Measurements from ENCODE around the gene NXPE3.
A peak's percentile ranks its signal among the peaks of the same experiment; 100 is the strongest.

Gene NXPE3

GRCh38 chr3:101810022-101810418 is 31.0 kb downstream of the NXPE3 start:
- no peaks in the 10 kb centered on the region for H3K27me3 Mint-ChIP-seq (ENCODE audit: low read depth)
- peaks cover 3% of the 10 kb centered on the region for H3K9me3 Mint-ChIP-seq
- H3K4me1 Mint-ChIP-seq (ENCODE audit: low read depth): peaks cover 53% of the 10 kb centered on the region
- peak overlapping the region; percentile 8 for H3K4me3 Mint-ChIP-seq
- H3K36me3 Mint-ChIP-seq (ENCODE audit: low read depth): peaks cover 21% of the 10 kb centered on the region
- DNase-seq (ENCODE audit: low spot score): no peak
- H3K27ac Mint-ChIP-seq: peak overlapping the region; percentile 54

- H3K9me3 Mint-ChIP-seq: peaks cover 3% of the 10 kb centered on the region
- no peak for DNase-seq (ENCODE audit: low spot score)
- no peak overlapping the region for H3K27ac Mint-ChIP-seq
- no peaks in the 10 kb centered on the region for H3K27me3 Mint-ChIP-seq (ENCODE audit: low read depth)
- H3K36me3 Mint-ChIP-seq (ENCODE audit: low read depth): peaks cover 18% of the 10 kb centered on the region
- H3K4me3 Mint-ChIP-seq: peak overlapping the region; percentile 48
- peaks cover 54% of the 10 kb centered on the region for H3K4me1 Mint-ChIP-seq (ENCODE audit: low read depth)
Observed at GRCh38 chr3:101811875-101812274, 32.9 kb downstream of the NXPE3 start.

DNA sequence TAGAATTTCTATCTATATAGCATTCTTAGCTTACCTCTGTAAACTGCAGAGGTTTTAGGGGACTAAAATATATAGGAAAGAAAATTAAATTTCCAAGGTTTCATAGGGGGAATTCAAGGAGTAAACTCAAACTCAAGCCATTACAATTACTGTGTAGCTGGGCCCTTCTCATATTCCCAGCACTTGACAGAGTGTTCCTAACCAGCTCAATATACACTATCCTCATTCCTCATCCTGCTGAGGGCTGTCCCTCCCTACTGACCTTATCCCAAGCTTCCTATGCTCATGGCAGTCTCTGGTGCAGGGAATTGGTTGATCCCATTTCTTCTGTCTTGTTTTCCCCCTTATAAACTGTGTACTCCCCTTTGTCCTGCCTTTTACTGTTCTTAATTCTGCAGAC is 33.9 kb downstream of the NXPE3 start:
- DNase-seq (ENCODE audit: low spot score): no peak
- peaks cover 3% of the 10 kb centered on the region for H3K9me3 Mint-ChIP-seq
- no peaks in the 10 kb centered on the region for H3K27me3 Mint-ChIP-seq (ENCODE audit: low read depth)
- H3K4me1 Mint-ChIP-seq (ENCODE audit: low read depth): peaks cover 52% of the 10 kb centered on the region
- peaks cover 26% of the 10 kb centered on the region for H3K36me3 Mint-ChIP-seq (ENCODE audit: low read depth)
- no peak overlapping the region for H3K4me3 Mint-ChIP-seq
- no peak overlapping the region for H3K27ac Mint-ChIP-seq

GRCh38 chr3:101813817-101814440 is 34.9 kb downstream of the NXPE3 start:
- Mint-ChIP-seq H3K36me3 (ENCODE audit: low read depth) (peaks cover 31% of the 10 kb centered on the region), H3K4me1 (ENCODE audit: low read depth) (peaks cover 47% of the 10 kb centered on the region), H3K27ac (no peak overlapping the region), H3K9me3 (peaks cover 3% of the 10 kb centered on the region), H3K4me3 (no peak overlapping the region), H3K27me3 (ENCODE audit: low read depth) (no peaks in the 10 kb centered on the region)
- DNase-seq (ENCODE audit: low spot score): no peak

- peaks cover 38% of the 10 kb centered on the region for H3K4me1 Mint-ChIP-seq (ENCODE audit: low read depth)
- no peak overlapping the region for H3K27ac Mint-ChIP-seq
- peaks cover 3% of the 10 kb centered on the region for H3K9me3 Mint-ChIP-seq
- no peak for DNase-seq (ENCODE audit: low spot score)
- H3K4me3 Mint-ChIP-seq: no peak overlapping the region
- H3K36me3 Mint-ChIP-seq (ENCODE audit: low read depth): peaks cover 31% of the 10 kb centered on the region
- H3K27me3 Mint-ChIP-seq (ENCODE audit: low read depth): no peaks in the 10 kb centered on the region
Observed at GRCh38 chr3:101814835-101815234, 35.8 kb downstream of the NXPE3 start.

GRCh38 chr3:101816215-101817149 is 37.5 kb downstream of the NXPE3 start:
- H3K4me1 Mint-ChIP-seq (ENCODE audit: low read depth): peaks cover 27% of the 10 kb centered on the region
- peaks cover 31% of the 10 kb centered on the region for H3K36me3 Mint-ChIP-seq (ENCODE audit: low read depth)
- no peak overlapping the region for H3K27ac Mint-ChIP-seq
- no peaks in the 10 kb centered on the region for H3K27me3 Mint-ChIP-seq (ENCODE audit: low read depth)
- no peak overlapping the region for H3K4me3 Mint-ChIP-seq
- H3K9me3 Mint-ChIP-seq: no peaks in the 10 kb centered on the region
- no peak for DNase-seq (ENCODE audit: low spot score)

GRCh38 chr3:101817992-101818391 is 39.0 kb downstream of the NXPE3 start:
- H3K9me3 Mint-ChIP-seq: no peaks in the 10 kb centered on the region
- H3K27ac Mint-ChIP-seq: no peak overlapping the region
- H3K4me3 Mint-ChIP-seq: no peak overlapping the region

GRCh38 chr3:101819649-101820206 is 40.7 kb downstream of the NXPE3 start:
- no peak overlapping the region for H3K27ac Mint-ChIP-seq
- H3K9me3 Mint-ChIP-seq: no peaks in the 10 kb centered on the region
- H3K27me3 Mint-ChIP-seq (ENCODE audit: low read depth): no peaks in the 10 kb centered on the region
- no peak for DNase-seq (ENCODE audit: low spot score)
- peaks cover 9% of the 10 kb centered on the region for H3K4me1 Mint-ChIP-seq (ENCODE audit: low read depth)
- H3K4me3 Mint-ChIP-seq: no peak overlapping the region
- peaks cover 40% of the 10 kb centered on the region for H3K36me3 Mint-ChIP-seq (ENCODE audit: low read depth)

More at GRCh38 chr3:101817992-101818391, 39.0 kb downstream of the NXPE3 start:
- peaks cover 22% of the 10 kb centered on the region for H3K4me1 Mint-ChIP-seq (ENCODE audit: low read depth)
- no peak for DNase-seq (ENCODE audit: low spot score)
- H3K27me3 Mint-ChIP-seq (ENCODE audit: low read depth): no peaks in the 10 kb centered on the region
- H3K36me3 Mint-ChIP-seq (ENCODE audit: low read depth): peaks cover 39% of the 10 kb centered on the region

DNA sequence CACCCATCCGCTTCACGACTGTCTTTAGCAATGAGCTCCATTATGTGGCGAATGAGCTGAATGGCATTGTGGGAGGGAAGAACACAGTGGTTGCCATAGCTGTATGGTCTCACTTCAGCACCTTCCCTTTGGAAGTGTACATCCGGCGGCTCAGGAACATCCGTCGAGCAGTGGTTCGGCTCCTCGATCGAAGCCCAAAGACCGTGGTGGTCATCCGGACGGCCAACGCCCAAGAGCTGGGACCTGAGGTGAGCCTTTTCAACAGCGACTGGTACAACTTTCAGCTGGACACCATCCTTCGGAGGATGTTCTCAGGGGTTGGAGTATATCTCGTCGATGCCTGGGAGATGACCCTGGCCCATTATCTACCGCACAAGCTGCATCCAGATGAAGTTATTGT is 42.5 kb downstream of the NXPE3 start:
- Mint-ChIP-seq H3K9me3 (no peaks in the 10 kb centered on the region), H3K4me3 (no peak overlapping the region), H3K4me1 (ENCODE audit: low read depth) (peaks cover 16% of the 10 kb centered on the region), H3K36me3 (ENCODE audit: low read depth) (peaks cover 36% of the 10 kb centered on the region), H3K27me3 (ENCODE audit: low read depth) (no peaks in the 10 kb centered on the region), H3K27ac (no peak overlapping the region)
- no peak for DNase-seq (ENCODE audit: low spot score)

DNA sequence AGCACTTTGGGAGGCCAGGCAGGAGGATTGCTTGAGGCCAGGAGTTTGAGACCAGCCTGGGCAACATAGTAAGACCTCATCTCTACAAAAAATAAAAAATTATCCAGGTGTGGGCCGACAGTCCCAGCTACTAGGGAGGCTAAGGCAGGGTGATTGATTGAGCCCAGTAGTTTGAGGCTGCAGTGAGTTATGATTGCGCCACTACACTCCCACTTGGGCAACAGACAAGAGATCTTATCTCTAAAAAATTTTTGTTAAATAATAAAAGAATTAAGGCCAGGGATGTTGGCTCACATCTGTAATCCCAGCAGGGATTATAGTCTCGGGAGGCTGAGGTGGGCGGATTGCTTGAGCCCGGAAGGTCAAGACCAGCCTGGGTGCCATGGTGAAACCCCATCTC is 44.5 kb downstream of the NXPE3 start:
- Mint-ChIP-seq H3K4me3 (no peak overlapping the region), H3K27me3 (ENCODE audit: low read depth) (no peaks in the 10 kb centered on the region), H3K36me3 (ENCODE audit: low read depth) (peaks cover 23% of the 10 kb centered on the region), H3K27ac (no peak overlapping the region), H3K4me1 (ENCODE audit: low read depth) (peaks cover 26% of the 10 kb centered on the region), H3K9me3 (no peaks in the 10 kb centered on the region)
- no peak for DNase-seq (ENCODE audit: low spot score)

DNA sequence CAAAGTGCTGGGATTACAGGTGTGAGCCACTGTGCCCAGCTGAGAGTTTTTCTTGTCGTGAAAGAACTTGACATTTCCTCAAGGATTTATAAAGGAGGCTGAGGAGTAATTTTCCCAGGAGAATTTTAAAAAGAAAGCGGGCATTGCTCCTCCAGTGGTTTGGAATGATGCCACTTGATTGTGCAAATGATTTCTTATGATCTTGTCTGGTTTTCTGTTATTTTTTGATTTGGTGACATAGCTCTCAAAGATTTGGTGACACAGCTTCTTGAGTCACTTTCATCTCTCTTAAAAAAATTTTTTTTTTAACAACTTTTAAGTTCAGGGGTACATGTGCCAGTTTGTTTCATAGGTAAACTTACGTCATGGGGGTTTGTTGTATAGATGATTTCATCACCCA is 45.7 kb downstream of the NXPE3 start:
- H3K4me1 Mint-ChIP-seq (ENCODE audit: low read depth): peaks cover 38% of the 10 kb centered on the region
- peak overlapping the region; percentile 3 for H3K27ac Mint-ChIP-seq
- no peak overlapping the region for H3K4me3 Mint-ChIP-seq
- peaks cover 21% of the 10 kb centered on the region for H3K36me3 Mint-ChIP-seq (ENCODE audit: low read depth)
- no peaks in the 10 kb centered on the region for H3K27me3 Mint-ChIP-seq (ENCODE audit: low read depth)
- no peaks in the 10 kb centered on the region for H3K9me3 Mint-ChIP-seq
- no peak for DNase-seq (ENCODE audit: low spot score)

- H3K27me3 Mint-ChIP-seq (ENCODE audit: low read depth): no peaks in the 10 kb centered on the region
- H3K27ac Mint-ChIP-seq: peak overlapping the region; percentile 91
- peak overlapping the region; percentile 71 for H3K4me3 Mint-ChIP-seq
- DNase-seq (ENCODE audit: low spot score): no peak
- peaks cover 47% of the 10 kb centered on the region for H3K4me1 Mint-ChIP-seq (ENCODE audit: low read depth)
- peaks cover 15% of the 10 kb centered on the region for H3K36me3 Mint-ChIP-seq (ENCODE audit: low read depth)
- H3K9me3 Mint-ChIP-seq: no peaks in the 10 kb centered on the region
Observed at GRCh38 chr3:101825904-101826445, 47.0 kb downstream of the NXPE3 start.

- peaks cover 12% of the 10 kb centered on the region for H3K36me3 Mint-ChIP-seq (ENCODE audit: low read depth)
Observed at GRCh38 chr3:101827211-101828174, 48.5 kb downstream of the NXPE3 start.

More at GRCh38 chr3:101827211-101828174, 48.5 kb downstream of the NXPE3 start:
- no peaks in the 10 kb centered on the region for H3K9me3 Mint-ChIP-seq
- H3K27me3 Mint-ChIP-seq (ENCODE audit: low read depth): no peaks in the 10 kb centered on the region
- H3K4me3 Mint-ChIP-seq: peak overlapping the region; percentile 88
- peak overlapping the region; percentile 90 for H3K27ac Mint-ChIP-seq
- peak; percentile 95 for DNase-seq (ENCODE audit: low spot score)
- peaks cover 50% of the 10 kb centered on the region for H3K4me1 Mint-ChIP-seq (ENCODE audit: low read depth)

All from T-helper 2 cell treated with Interferon-gamma antibody and Interleukin-4, amounts not matched to agents 5 μg/mL and 100 μg/mL, for 36 hours (primary cell).